GM23338 (cell line): Measurements from ENCODE around the gene FAM83B. TPM values are rescaled to one million over a fixed set of nuclear protein-coding genes. Genes with fewer than 3 reads are reported as not detected.

ENCODE experiments used
- ATAC-seq: fragments of 200-7000 bp; cut with Tn5 transposase; 3 replicates; pipeline ENCODE4 v1.9.1; 2020
- DNase-seq: peaks from one replicate; pipeline ENCODE4 v3.0.0-alpha.2; 2015; ENCODE audit warnings: low spot score
- H2AFZ ChIP-seq: fragments of 200-600 bp; sonication (generic); 2 replicates; pipeline ENCODE4 v1.8.0; 2016; ENCODE audit warnings: antibody characterized with exemption, mild to moderate bottlenecking, moderate library complexity
- H3F3A ChIP-seq: fragments of 200-600 bp; sonication (generic); replicated peaks from 2 replicates; pipeline ENCODE4 v1.8.0; 2017; ENCODE audit warnings: antibody characterized with exemption, mixed run types, low read depth
- H3K27ac ChIP-seq: fragments of 200-600 bp; sonication (generic); 2 replicates; pipeline ENCODE4 v1.6.1; 2016; ENCODE audit warnings: low read depth
- H3K27me3 ChIP-seq: fragments of 200-600 bp; sonication (generic); 2 replicates; pipeline ENCODE4 v1.8.0; 2016; ENCODE audit warnings: mild to moderate bottlenecking, mixed run types, moderate library complexity; ENCODE audit not compliant: insufficient read depth
- H3K36me3 ChIP-seq: fragments of 200-600 bp; sonication (generic); 2 replicates; pipeline ENCODE4 v1.8.0; 2016; ENCODE audit warnings: mild to moderate bottlenecking; ENCODE audit not compliant: insufficient read depth
- H3K4me1 ChIP-seq: fragments of 200-600 bp; sonication (generic); 2 replicates; pipeline ENCODE4 v1.8.0; 2016; ENCODE audit warnings: mild to moderate bottlenecking, moderate library complexity; ENCODE audit not compliant: insufficient read depth
- H3K4me2 ChIP-seq: fragments of 200-600 bp; sonication (generic); 2 replicates; pipeline ENCODE4 v1.7.1; 2017; ENCODE audit warnings: mixed run types
- H3K4me3 ChIP-seq: fragments of 200-600 bp; sonication (generic); 2 replicates; pipeline ENCODE4 v1.6.1; 2016; ENCODE audit warnings: mixed run types
- H3K79me2 ChIP-seq: fragments of 200-600 bp; sonication (generic); replicated peaks from 2 replicates; pipeline ENCODE4 v1.8.0; 2017; ENCODE audit warnings: mild to moderate bottlenecking; ENCODE audit not compliant: insufficient read depth
- H3K9me2 ChIP-seq: fragments of 200-600 bp; sonication (generic); 2 replicates; pipeline ENCODE4 v1.8.0; 2017; ENCODE audit not compliant: insufficient read depth
- H4K20me1 ChIP-seq: fragments of 200-600 bp; sonication (generic); replicated peaks from 2 replicates; pipeline ENCODE4 v1.8.0; 2017; ENCODE audit warnings: mild to moderate bottlenecking; ENCODE audit not compliant: insufficient read depth
- H3K27ac Mint-ChIP-seq: 2 replicates; pipeline ENCODE4 v1.8.0; 2020; ENCODE audit warnings: inconsistent platforms, mild to moderate bottlenecking, moderate library complexity, mixed read lengths
- H3K27me3 Mint-ChIP-seq: 3 replicates; pipeline ENCODE4 v1.8.0; 2022; ENCODE audit warnings: low read depth, mild to moderate bottlenecking, moderate library complexity, mixed read lengths, inconsistent platforms; ENCODE audit not compliant: insufficient read depth, poor library complexity
- H3K36me3 Mint-ChIP-seq: 3 replicates; pipeline ENCODE4 v1.8.0; 2021; ENCODE audit warnings: low read depth, mild to moderate bottlenecking, inconsistent platforms, moderate library complexity, mixed read lengths
- H3K4me1 Mint-ChIP-seq: 3 replicates; pipeline ENCODE4 v1.8.0; 2020; ENCODE audit warnings: mild to moderate bottlenecking, inconsistent platforms, mixed read lengths
- H3K4me3 Mint-ChIP-seq: 3 replicates; pipeline ENCODE4 v1.8.0; 2021; ENCODE audit warnings: moderate library complexity, mild to moderate bottlenecking, inconsistent platforms, mixed read lengths
- H3K9me3 Mint-ChIP-seq: 3 replicates; pipeline ENCODE4 v1.8.0; 2020; ENCODE audit warnings: moderate library complexity, mild to moderate bottlenecking, inconsistent platforms, mixed read lengths
- CREB1 ChIP-seq: fragments of 250-450 bp; sonication (Bioruptor Pico); IDR thresholded peaks from 2 replicates; pipeline ENCODE4 v1.5.0; 2020; ENCODE audit warnings: low read depth, mild to moderate bottlenecking, moderate library complexity
- CTCF ChIP-seq, 2 experiments: fragments of 200-600 bp in 1 of 2; sonication (generic) in 1 of 2; conservative IDR thresholded peaks; 2 replicates each; pipeline versions ENCODE4 v1.5.1 to v1.6.1; 2016 to 2017; ENCODE audit warnings: antibody characterized with exemption in 2 of 2, low read depth in 2 of 2, mild to moderate bottlenecking in 2 of 2, moderate library complexity in 1 of 2
- ETS1 ChIP-seq: IDR thresholded peaks from 2 replicates; pipeline ENCODE4 v1.6.1; 2016; ENCODE audit warnings: antibody characterized with exemption
- EZH2 ChIP-seq: fragments of 200-600 bp; sonication (generic); IDR thresholded peaks from one replicate; pipeline ENCODE4 v1.8.0; 2017; ENCODE audit warnings: antibody characterized with exemption, mild to moderate bottlenecking, low read depth; ENCODE audit not compliant: unreplicated experiment
- EZH2phosphoT487 ChIP-seq: fragments of 200-600 bp; sonication (generic); IDR thresholded peaks from one replicate; pipeline ENCODE4 v1.8.1; 2018; ENCODE audit warnings: antibody characterized with exemption; ENCODE audit not compliant: unreplicated experiment
- JUNB ChIP-seq: IDR thresholded peaks from one replicate; pipeline ENCODE4 v1.6.1; 2016; ENCODE audit warnings: antibody characterized with exemption; ENCODE audit not compliant: unreplicated experiment
- NANOG ChIP-seq: IDR thresholded peaks from 2 replicates; pipeline ENCODE4 v1.6.1; 2016; ENCODE audit warnings: antibody characterized with exemption, borderline replicate concordance
- POLR2AphosphoS5 ChIP-seq: IDR thresholded peaks from 2 replicates; pipeline ENCODE4 v1.6.1; 2016; ENCODE audit warnings: antibody characterized with exemption, low read depth
- REST ChIP-seq: IDR thresholded peaks from one replicate; pipeline ENCODE4 v1.6.1; 2018; ENCODE audit warnings: antibody characterized with exemption; ENCODE audit not compliant: unreplicated experiment
- STAT1 ChIP-seq: IDR thresholded peaks from one replicate; pipeline ENCODE4 v1.6.1; 2016; ENCODE audit warnings: antibody characterized with exemption; ENCODE audit not compliant: unreplicated experiment
- ZNF114 ChIP-seq: fragments of 250-450 bp; sonication (Bioruptor Pico); IDR thresholded peaks from 2 replicates; pipeline ENCODE4 v1.5.0; 2020; ENCODE audit warnings: mild to moderate bottlenecking, moderate library complexity
- ZNF331 ChIP-seq: fragments of 250-450 bp; sonication (Bioruptor Pico); IDR thresholded peaks from 2 replicates; pipeline ENCODE4 v1.5.0; 2020; ENCODE audit warnings: low read depth, mild to moderate bottlenecking, moderate library complexity
- ZNF462 ChIP-seq: fragments of 250-450 bp; sonication (Bioruptor Pico); IDR thresholded peaks from 2 replicates; pipeline ENCODE4 v1.5.0; 2020; ENCODE audit warnings: mild to moderate bottlenecking, moderate library complexity
- polyA plus RNA-seq: library from polyadenylated mRNA; unstranded; fragments of >200 nt; fragmentation: Nextera tagmentation; extraction: Ambion mirVana; gene quantifications from 2 replicates; pipeline ENCODE4 v1.2.1, GENCODE V29; 2016
- total RNA-seq: library from RNA; depleted of rRNA; stranded (reverse); fragments of >200 nt; shearing (Covaris generic); gene quantifications from 2 replicates; pipeline ENCODE4 v1.2.3, GENCODE V29; 2014

FAM83B gene
- total and polyA plus RNA-seq, 2 experiments from 2014 or later: 1.4 to 7.7 TPM

GRCh38 chr6:54959820-54960219 lies 113.2 kb downstream of the FAM83B start:
- peaks cover 6% of the 10 kb centered on the region; the same call in 2 of the 3 replicates for H3K4me1 Mint-ChIP-seq
- H4K20me1 ChIP-seq: no peaks in the 10 kb centered on the region
- H3K4me2 ChIP-seq: no peak overlapping the region
- no peak overlapping the region for H3K27ac ChIP-seq
- no peaks in the 10 kb centered on the region for H3F3A ChIP-seq
- H3K79me2 ChIP-seq: no peaks in the 10 kb centered on the region
- H3K4me3 Mint-ChIP-seq: no peak overlapping the region
- peaks cover 9% of the 10 kb centered on the region for H3K27me3 Mint-ChIP-seq
- no peak for ATAC-seq
- peak overlapping the region; percentile 72; the same call in 1 of the 2 replicates for H2AFZ ChIP-seq
- no peak for DNase-seq
- no peaks in the 10 kb centered on the region for H3K36me3 ChIP-seq
- H3K4me3 ChIP-seq: no peak overlapping the region
- no peak overlapping the region for H3K27ac Mint-ChIP-seq
- H3K27me3 ChIP-seq: no peaks in the 10 kb centered on the region
- 0 out of 3 replicates have a peak, but pooled peaks cover 3% of the 10 kb centered on the region for H3K9me3 Mint-ChIP-seq
- peaks cover 12% of the 10 kb centered on the region; the same call in 1 of the 2 replicates for H3K9me2 ChIP-seq
- no peak for TF ChIP-seq STAT1
- no peak for TF ChIP-seq ZNF462 (CRISPR knock-in tag)
- no peak for TF ChIP-seq ZNF114 (CRISPR knock-in tag)
- no peak for TF ChIP-seq POLR2AphosphoS5
- TF ChIP-seq EZH2: no peak
- TF ChIP-seq NANOG: no peak
- no peak for TF ChIP-seq ZNF331 (CRISPR knock-in tag)
- TF ChIP-seq CREB1 (CRISPR knock-in tag): no peak
- TF ChIP-seq CTCF (conservative IDR thresholded peaks at IDR 0.05; ENCODE audit: low read depth in 2 of 2): no peak
- TF ChIP-seq JUNB: no peak
- TF ChIP-seq REST: no peak
- no peak for TF ChIP-seq EZH2phosphoT487
- no peak for TF ChIP-seq ETS1
- no peaks in the 10 kb centered on the region for H3K4me1 ChIP-seq
- peaks cover 7% of the 10 kb centered on the region; the same call in 2 of the 3 replicates for H3K36me3 Mint-ChIP-seq
